ENCODE results near the gene RYR2. TPM values are rescaled to one million over a fixed set of nuclear protein-coding genes. Genes with fewer than 3 reads are reported as not detected.

The RYR2 gene
- total and polyA plus RNA-seq, 2 donors (not counting 1 experiment from before 2014, with no cell fraction given), result not detected

DNA sequence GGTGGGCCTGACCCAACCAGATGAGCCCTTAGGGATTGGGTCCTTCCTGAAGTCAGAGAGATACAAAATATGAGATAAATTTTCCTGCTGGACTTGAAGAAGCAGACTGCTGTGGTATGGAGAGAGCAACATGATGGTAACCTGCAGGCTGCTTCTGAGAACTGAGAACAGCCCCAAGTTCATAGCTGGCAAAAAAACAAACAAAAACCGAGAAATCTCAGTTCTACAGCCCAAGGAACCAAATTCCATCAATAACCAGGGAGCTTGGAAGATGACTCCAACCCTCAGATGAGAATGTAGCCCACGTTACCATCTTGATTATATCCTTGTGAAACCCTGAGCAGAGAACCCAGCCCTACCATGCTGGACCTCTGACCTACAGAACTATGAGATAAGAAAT is 532.6 kb downstream of the RYR2 start:
- WGBS (ENCODE audit: insufficient coverage), result 0% methylated on average over 1 of the region's 2 CpGs
- intact Hi-C loops (cut with micrococcal nuclease), result no loop called here

DNA sequence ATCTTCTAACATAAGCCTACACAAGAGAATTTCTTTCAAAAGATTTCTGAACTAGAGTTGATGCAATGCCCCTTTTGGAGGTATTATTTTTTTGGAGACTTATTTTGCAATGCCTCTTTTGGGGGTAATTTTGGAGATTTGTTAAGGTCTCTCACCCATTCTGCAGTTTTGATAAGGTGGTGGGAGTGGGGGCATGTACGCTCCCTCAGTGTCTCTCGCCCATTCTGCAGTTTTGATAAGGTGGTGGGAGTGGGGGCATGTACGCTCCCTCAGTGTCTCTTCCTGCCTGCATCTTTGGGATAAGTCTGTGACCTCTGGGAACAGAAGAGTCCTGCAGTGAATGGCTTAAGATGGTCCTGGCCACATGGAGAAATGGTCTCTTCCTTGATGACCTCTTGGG is 536.6 kb downstream of the RYR2 start:
- intact Hi-C loops (cut with micrococcal nuclease), result no loop called here
- Histone ChIP-seq H3K9me3 (ENCODE audit: control extremely low read depth in 1 of 3, control insufficient read depth in 2 of 3, insufficient read depth in 1 of 3, low read length in 2 of 3) (no peaks in the 10 kb centered on the region), H3K36me3 (replicated peaks in 1 of 2; ENCODE audit: control extremely low read depth in 1 of 2, control insufficient read depth in 1 of 2, extremely low read depth in 1 of 2, insufficient read depth in 2 of 2, low read length in 1 of 2) (no peaks in the 10 kb centered on the region), H3K4me1 (ENCODE audit: control insufficient read depth in 2 of 2, insufficient read depth in 2 of 2, low read length in 2 of 2) (no peaks in the 10 kb centered on the region), H4K20me1 (ENCODE audit: control insufficient read depth, insufficient read depth, low read length, poor library complexity, severe bottlenecking) (no peaks in the 10 kb centered on the region), H3K27ac (ENCODE audit: low read length in 2 of 2) (no peak overlapping the region), H3K79me2 (ENCODE audit: control insufficient read depth, insufficient read depth, low read length) (no peaks in the 10 kb centered on the region), H3K9ac (ENCODE audit: low read length) (no peak overlapping the region), H3K27me3 (replicated peaks in 1 of 4; ENCODE audit: control extremely low read depth in 1 of 4, control insufficient read depth in 3 of 4, insufficient read depth in 4 of 4, low read length in 3 of 4) (no peaks in the 10 kb centered on the region), H3K4me2 (replicated peaks; ENCODE audit: low read depth, low read length, poor library complexity, severe bottlenecking) (no peak overlapping the region), H2AFZ (ENCODE audit: insufficient read depth, low read depth, low read length, poor library complexity, severe bottlenecking) (no peak overlapping the region), H3K4me3 (ENCODE audit: control extremely low read depth in 1 of 5, extremely low read depth in 1 of 5, insufficient read depth in 1 of 5, low read depth in 2 of 5, low read length in 4 of 5) (no peak overlapping the region)
- Mint-ChIP-seq H3K9me3 (ENCODE audit: insufficient read depth) (no peaks in the 10 kb centered on the region), H3K4me3 (no peak overlapping the region), H3K4me1 (no peaks in the 10 kb centered on the region), H3K27me3 (no peaks in the 10 kb centered on the region), H3K27ac (no peak overlapping the region)
- ChIA-PET POLR2A (no interaction called here), CTCF (no interaction called here)
- no peak for DNase-seq
- TF ChIP-seq, protein P1, sequence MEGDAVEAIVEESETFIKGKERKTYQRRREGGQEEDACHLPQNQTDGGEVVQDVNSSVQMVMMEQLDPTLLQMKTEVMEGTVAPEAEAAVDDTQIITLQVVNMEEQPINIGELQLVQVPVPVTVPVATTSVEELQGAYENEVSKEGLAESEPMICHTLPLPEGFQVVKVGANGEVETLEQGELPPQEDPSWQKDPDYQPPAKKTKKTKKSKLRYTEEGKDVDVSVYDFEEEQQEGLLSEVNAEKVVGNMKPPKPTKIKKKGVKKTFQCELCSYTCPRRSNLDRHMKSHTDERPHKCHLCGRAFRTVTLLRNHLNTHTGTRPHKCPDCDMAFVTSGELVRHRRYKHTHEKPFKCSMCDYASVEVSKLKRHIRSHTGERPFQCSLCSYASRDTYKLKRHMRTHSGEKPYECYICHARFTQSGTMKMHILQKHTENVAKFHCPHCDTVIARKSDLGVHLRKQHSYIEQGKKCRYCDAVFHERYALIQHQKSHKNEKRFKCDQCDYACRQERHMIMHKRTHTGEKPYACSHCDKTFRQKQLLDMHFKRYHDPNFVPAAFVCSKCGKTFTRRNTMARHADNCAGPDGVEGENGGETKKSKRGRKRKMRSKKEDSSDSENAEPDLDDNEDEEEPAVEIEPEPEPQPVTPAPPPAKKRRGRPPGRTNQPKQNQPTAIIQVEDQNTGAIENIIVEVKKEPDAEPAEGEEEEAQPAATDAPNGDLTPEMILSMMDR (IDR thresholded peaks at IDR 0.05), result no peak
- TF ChIP-seq EZH2 (IDR thresholded peaks at IDR 0.05; ENCODE audit: borderline replicate concordance, insufficient read depth, low read depth, low read length, poor library complexity, severe bottlenecking), result no peak
- 71% methylated on average over 1 of the region's 3 CpGs for WGBS (ENCODE audit: insufficient coverage)
- ATAC-seq (ENCODE audit: low read depth), result no peak

More for the DNA sequence above, 532.6 kb downstream of the RYR2 start:
- Histone ChIP-seq H3K27me3 (replicated peaks in 1 of 4; ENCODE audit: control extremely low read depth in 1 of 4, control insufficient read depth in 3 of 4, insufficient read depth in 4 of 4, low read length in 3 of 4) (no peaks in the 10 kb centered on the region), H3K4me1 (ENCODE audit: control insufficient read depth in 2 of 2, insufficient read depth in 2 of 2, low read length in 2 of 2) (no peaks in the 10 kb centered on the region), H3K9ac (ENCODE audit: low read length) (no peak overlapping the region), H3K4me3 (ENCODE audit: control extremely low read depth in 1 of 5, extremely low read depth in 1 of 5, insufficient read depth in 1 of 5, low read depth in 2 of 5, low read length in 4 of 5) (no peak overlapping the region), H3K36me3 (replicated peaks in 1 of 2; ENCODE audit: control extremely low read depth in 1 of 2, control insufficient read depth in 1 of 2, extremely low read depth in 1 of 2, insufficient read depth in 2 of 2, low read length in 1 of 2) (no peaks in the 10 kb centered on the region), H3K27ac (ENCODE audit: low read length in 2 of 2) (no peak overlapping the region), H3K79me2 (ENCODE audit: control insufficient read depth, insufficient read depth, low read length) (no peaks in the 10 kb centered on the region), H2AFZ (ENCODE audit: insufficient read depth, low read depth, low read length, poor library complexity, severe bottlenecking) (no peak overlapping the region), H3K9me3 (ENCODE audit: control extremely low read depth in 1 of 3, control insufficient read depth in 2 of 3, insufficient read depth in 1 of 3, low read length in 2 of 3) (no peaks in the 10 kb centered on the region), H3K4me2 (replicated peaks; ENCODE audit: low read depth, low read length, poor library complexity, severe bottlenecking) (no peak overlapping the region), H4K20me1 (ENCODE audit: control insufficient read depth, insufficient read depth, low read length, poor library complexity, severe bottlenecking) (no peaks in the 10 kb centered on the region)
- ChIA-PET CTCF (no interaction called here), POLR2A (no interaction called here)
- no peaks in the 10 kb centered on the region for H3K9me3 Mint-ChIP-seq (ENCODE audit: insufficient read depth)
- DNase-seq (no peak), ATAC-seq (ENCODE audit: low read depth) (no peak)
- TF ChIP-seq EZH2 (IDR thresholded peaks at IDR 0.05; ENCODE audit: borderline replicate concordance, insufficient read depth, low read depth, low read length, poor library complexity, severe bottlenecking), result no peak
- TF ChIP-seq, protein P1 (IDR thresholded peaks at IDR 0.05), result no peak
- H3K4me3 Mint-ChIP-seq, result no peak overlapping the region
- H3K27me3 Mint-ChIP-seq, result no peaks in the 10 kb centered on the region
- no peak overlapping the region for H3K27ac Mint-ChIP-seq
- no peaks in the 10 kb centered on the region for H3K4me1 Mint-ChIP-seq
